ENCODE results near the gene SLC35E3. TPM values are rescaled to one million over a fixed set of nuclear protein-coding genes. Genes with fewer than 3 reads are reported as not detected.

Gene SLC35E3
- 1 to 10 TPM; 2.1 to 3.6 (median 2.9) TPM for polyA plus RNA-seq

GRCh38 chr12:68745904-68746571 lies at the start of gene SLC35E3:
SLC35E3 (plus strand) TSS chr12:68746176; CDS start chr12:68746378, 202 bp downstream.
- H3K27ac ChIP-seq (ENCODE audit: low read depth, low read length) = no peak within 1 kb of the TSS
- 0% methylated on average over 52 of the region's 52 CpGs for WGBS, 3 donors

DNA sequence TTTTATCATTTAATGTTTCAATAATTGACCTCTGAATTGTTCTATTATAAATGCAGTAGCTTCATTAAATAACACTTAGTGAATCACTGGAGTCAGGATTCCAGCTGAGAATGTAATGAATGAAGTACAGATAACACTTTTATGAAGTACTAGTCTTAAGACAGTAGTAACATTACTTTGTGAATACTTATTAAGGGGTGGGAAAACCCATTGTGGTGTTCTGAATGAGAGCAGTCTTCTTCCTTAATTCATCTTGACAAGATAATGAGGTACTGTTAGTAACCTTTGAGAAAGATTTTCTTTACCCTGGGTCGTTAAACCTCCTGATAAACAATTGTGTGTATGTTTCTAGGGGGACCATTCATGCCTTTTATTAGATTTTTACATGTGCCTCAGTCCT lies 46.5 kb upstream of the SLC35E3 start:
- 86 to 94% (median 93%) methylated on average over 1 of the region's 1 CpG for WGBS, 3 donors
- no peak overlapping the region for H3K27ac ChIP-seq (ENCODE audit: low read depth, low read length)

DNA sequence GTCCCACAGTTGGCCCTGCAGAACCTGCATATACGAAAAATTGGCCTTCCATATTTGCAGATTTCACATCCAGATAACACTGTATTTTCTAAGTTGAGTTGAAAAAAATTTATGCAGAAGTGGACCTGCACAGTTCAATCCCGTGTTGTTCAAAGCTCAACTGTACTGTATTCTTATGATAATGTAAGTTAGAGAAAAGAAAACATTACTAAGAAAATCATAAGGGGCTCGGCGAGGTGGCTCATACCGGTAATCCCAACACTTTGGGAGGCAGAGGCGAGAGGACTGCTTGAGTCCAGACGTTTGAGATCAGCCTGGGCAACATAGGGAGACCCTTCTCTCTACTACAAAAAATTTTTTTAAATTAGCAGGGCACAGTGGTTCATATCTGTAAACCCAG lies 18.2 kb upstream of the SLC35E3 start:
- H3K27ac ChIP-seq (ENCODE audit: low read depth, low read length) = no peak overlapping the region
- 90 to 95% (median 94%) methylated on average over 7 of the region's 7 CpGs for WGBS, 3 donors

DNA sequence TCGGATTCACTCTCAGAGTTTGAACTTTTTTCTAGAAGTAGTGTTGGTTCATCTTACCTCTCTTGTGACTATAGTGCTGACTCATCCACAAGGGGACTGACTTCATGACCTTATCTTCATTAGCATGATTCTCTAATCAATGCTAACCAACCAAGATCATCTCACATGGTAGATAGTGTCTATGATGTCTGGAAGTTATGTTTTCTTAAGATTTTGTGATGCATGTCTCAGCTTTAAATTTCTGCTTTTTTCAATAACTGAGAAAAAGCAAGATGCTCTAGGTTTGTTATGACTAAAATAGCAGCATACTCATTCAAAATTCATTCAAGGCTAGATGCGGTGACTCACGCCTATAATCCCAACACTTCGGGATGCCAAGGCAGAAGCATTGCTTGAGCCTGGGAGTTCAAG lies 12.3 kb upstream of the SLC35E3 start:
- H3K27ac ChIP-seq (ENCODE audit: low read depth, low read length) = no peak overlapping the region
- WGBS, 3 donors = 93 to 98% (median 97%) methylated on average over 4 of the region's 4 CpGs

DNA sequence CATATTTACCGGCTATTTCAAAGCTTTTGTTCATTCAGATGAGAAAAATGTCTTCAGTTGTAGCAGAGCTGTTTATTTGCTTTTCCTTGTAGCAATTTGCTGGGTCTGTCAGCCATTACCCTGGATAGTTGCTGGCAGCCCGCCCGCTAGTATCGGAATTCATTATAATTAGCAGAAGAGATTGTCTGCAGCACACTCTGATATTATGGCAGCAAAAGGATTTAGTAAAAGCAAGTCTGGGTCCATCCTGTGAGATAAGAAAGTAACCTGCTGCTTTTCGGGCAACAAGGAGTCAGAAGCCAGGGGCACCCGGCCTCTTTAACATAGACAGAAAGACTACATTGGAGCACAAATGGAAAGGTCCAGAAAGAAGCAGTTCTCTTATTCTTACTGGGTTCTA lies 6.1 kb upstream of the SLC35E3 start:
- WGBS, 3 donors = 88 to 90% (median 88%) methylated on average over 6 of the region's 6 CpGs
- no peak overlapping the region for H3K27ac ChIP-seq (ENCODE audit: low read depth, low read length)

- WGBS, 3 donors = 63 to 95% (median 77%) methylated on average over 2 of the region's 2 CpGs
- no peak overlapping the region for H3K27ac ChIP-seq (ENCODE audit: low read depth, low read length)
These were observed 2.6 kb upstream of the SLC35E3 start for GRCh38 chr12:68743356-68743755.

DNA sequence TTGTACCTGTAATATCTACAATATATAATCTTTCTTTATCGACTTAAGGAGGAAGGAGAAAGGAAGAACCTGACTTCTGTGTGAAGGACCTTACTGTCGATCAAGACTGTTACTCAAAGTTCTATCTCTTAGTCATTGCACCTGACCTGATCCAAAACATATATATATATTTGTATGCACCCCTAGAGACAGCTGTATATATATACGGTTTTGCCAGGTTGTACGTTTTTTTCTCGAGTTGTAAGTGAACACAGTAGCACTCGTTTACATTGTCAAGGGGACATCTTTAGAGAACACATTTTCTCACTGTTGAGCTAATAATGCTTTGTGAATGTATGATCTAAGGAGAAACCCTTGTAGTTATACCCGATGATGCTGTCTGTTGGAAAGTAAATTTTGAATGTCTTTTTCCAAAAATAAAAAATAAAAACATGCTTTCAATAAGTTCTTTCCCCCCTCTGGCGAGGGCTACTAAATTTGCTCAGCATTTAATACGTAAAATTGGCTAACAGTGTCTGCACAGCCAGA lies 536 bp upstream of the SLC35E3 start:
- WGBS, 3 donors = 35 to 41% (median 38%) methylated on average over 9 of the region's 9 CpGs
- H3K27ac ChIP-seq (ENCODE audit: low read depth, low read length) = no peak overlapping the region

DNA sequence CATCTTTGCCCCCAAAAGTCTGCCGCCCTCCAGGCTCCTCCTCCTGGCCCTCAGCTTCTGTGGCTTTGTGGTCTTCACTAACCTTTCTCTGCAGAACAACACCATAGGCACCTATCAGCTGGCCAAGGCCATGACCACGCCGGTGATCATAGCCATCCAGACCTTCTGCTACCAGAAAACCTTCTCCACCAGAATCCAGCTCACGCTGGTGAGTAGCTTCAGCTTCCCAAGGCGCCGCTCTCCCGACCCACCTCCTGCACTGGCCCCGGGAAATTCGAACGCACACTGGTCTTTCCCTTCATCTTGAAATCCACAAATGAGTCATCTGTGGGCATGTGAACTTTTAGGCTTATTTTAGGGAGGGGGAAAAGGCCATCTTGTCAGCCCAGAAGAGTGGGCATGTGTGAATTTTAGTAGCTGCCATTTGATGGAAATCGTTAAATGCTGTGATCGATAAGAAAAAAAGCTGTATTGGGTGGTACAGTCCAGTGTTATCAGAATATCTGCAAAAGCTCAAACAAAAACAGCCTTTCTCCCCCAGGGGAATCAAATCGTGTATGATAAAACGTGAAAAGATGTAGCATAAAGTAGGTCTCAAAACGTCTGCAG lies 700 bp downstream of the SLC35E3 start:
- no peak overlapping the region for H3K27ac ChIP-seq (ENCODE audit: low read depth, low read length)
- 3 to 6% (median 4%) methylated on average over 15 of the region's 15 CpGs for WGBS, 3 donors

GRCh38 chr12:68749443-68749842 lies 3.5 kb downstream of the SLC35E3 start:
- no peak overlapping the region for H3K27ac ChIP-seq (ENCODE audit: low read depth, low read length)
- 69 to 91% (median 81%) methylated on average over 3 of the region's 3 CpGs for WGBS, 3 donors

- WGBS, 3 donors = 83 to 93% (median 87%) methylated on average over 4 of the region's 4 CpGs
- H3K27ac ChIP-seq (ENCODE audit: low read depth, low read length) = no peak overlapping the region
These were observed 3.9 kb downstream of the SLC35E3 start for GRCh38 chr12:68749861-68750260.

DNA sequence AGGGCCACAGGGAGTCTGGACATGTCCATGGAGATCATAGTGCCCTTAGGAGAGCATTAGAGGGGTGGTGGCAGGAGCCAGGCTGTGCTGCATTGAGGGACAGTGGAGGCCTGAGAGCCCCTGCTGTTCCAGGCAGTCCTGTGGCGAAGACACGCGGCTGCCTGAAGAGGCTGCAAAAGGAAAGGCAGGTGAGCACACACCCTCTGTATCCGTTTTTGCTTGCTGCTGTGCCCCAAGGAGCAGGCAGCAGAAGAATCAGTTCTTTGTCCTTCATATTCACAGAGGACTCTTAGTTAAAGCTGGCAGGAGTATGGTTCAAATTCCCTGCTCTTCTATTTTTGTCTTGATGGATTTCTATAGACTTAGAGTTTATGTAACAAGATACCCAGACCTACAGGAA lies 4.5 kb downstream of the SLC35E3 start:
- no peak overlapping the region for H3K27ac ChIP-seq (ENCODE audit: low read depth, low read length)
- 75 to 89% (median 88%) methylated on average over 4 of the region's 4 CpGs for WGBS, 3 donors

GRCh38 chr12:68755536-68756243 lies 9.7 kb downstream of the SLC35E3 start:
- no peak overlapping the region for H3K27ac ChIP-seq (ENCODE audit: low read depth, low read length)
- WGBS, 3 donors = 89 to 97% (median 95%) methylated on average over 4 of the region's 4 CpGs

- WGBS, 3 donors = 82 to 94% (median 86%) methylated on average over 5 of the region's 5 CpGs
- no peak overlapping the region for H3K27ac ChIP-seq (ENCODE audit: low read depth, low read length)
These were observed 13.9 kb downstream of the SLC35E3 start for GRCh38 chr12:68759852-68760251.

DNA sequence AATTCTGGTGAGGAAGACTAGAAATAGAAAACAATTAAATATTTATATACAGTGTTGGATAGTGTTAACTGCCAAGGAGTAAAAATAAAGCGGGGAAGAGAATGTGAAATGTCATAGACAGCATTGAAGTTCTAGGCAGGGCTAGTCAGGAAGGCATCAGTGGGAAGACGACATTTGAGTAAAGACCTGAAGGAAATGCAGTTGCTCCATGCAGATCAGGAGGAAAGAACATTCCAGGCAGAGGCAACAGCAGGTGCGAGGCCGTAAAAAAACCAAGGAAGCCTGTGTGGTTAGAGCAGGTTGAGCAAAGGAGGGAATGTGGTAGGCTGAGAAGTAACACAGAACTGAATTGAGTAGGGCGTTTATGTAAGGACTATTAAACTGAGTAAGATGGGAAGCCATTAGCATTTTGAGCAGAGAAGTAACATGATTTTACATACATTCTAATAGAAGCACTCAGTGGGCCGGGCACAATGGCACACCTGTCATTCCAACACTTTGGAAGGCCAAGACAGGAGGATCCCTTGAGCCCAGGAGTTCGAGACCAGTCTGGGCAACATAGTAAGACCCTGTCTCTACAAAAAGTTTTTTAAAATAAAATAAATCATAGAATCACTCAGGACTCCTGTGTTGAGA lies 14.9 kb downstream of the SLC35E3 start:
- no peak overlapping the region for H3K27ac ChIP-seq (ENCODE audit: low read depth, low read length)
- WGBS, 3 donors = 89 to 96% (median 93%) methylated on average over 7 of the region's 7 CpGs

- WGBS, 3 donors = 93 to 97% (median 95%) methylated on average over 3 of the region's 3 CpGs
These were observed 15.5 kb downstream of the SLC35E3 start for GRCh38 chr12:68761442-68761812.

DNA sequence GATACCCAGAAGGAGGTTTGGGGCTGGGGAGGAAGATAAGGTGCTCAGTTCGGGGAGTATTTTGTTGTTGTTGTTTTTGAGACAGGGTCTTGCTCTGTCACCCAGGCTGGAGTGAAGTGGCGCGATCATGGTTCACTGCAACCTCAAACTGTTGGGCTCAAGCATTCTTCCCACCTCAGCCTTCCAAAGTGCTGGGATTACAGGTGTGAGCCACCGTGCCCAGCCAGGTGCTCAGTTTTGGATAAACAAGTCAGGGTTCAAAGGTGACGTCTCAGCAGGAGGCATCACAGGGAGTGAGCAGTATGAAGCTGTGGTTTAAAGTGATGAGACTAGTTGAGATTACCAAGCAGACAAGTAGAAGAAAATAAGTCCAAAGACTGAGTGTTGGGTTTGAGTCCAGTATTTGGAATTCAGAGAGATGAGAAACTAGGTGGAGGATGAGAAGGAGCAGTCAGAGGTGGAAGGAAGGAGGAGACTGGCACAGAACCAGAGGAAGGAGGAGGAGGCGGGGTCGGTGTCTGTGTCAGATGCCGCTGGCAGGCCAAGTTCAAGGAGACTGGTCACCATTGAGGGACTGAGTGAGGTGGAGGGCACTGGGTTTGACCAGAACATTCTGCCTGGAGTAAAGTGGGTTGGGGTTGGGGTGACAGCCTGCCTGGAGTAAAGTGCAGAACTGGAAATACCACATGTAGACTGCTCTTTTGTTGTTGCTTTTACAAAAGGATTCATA lies 16.1 kb downstream of the SLC35E3 start:
- WGBS, 3 donors = 82 to 90% (median 89%) methylated on average over 8 of the region's 8 CpGs
- no peak overlapping the region for H3K27ac ChIP-seq (ENCODE audit: low read depth, low read length)

More at GRCh38 chr12:68761442-68761812, 15.5 kb downstream of the SLC35E3 start:
- no peak overlapping the region for H3K27ac ChIP-seq (ENCODE audit: low read depth, low read length)

DNA sequence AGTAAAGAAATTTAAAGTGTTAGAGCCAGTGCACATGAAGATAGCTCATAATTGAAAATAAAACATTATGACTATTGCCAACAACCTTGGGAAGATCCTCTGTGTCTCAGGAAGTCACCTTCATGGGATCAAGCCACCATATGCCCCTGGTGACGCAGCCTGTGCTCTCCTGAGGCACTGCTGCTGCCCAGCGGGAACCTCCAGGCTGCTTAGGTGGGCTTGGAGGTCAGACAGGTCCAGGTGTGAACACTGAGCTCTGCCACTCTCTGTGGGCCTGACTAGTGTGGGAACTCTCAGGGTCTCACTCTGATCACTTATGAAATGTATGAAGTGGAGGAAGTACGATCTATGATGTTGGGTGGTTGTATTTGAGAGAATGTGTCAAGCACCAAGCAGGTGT lies 16.7 kb downstream of the SLC35E3 start:
- WGBS, 3 donors = 97 to 99% (median 99%) methylated on average over 3 of the region's 3 CpGs

DNA sequence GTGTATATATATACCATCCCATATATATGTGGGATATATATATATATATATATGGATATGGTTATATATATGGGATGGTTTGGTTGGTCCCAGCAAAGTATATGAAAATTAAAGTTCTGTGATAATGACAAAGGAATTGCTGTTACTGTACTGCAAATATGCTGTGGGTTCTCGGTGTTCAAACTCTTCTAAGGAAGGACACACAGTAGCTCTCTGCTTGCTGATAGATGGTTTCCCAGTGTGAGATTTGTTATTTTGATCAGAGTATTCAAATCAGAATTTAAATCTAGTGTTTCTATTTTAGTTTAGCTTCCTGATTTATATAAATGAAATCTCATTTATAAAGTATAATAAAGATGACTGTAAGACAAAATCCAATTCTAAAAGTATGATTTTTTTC lies 19.7 kb downstream of the SLC35E3 start:
- H3K27ac ChIP-seq (ENCODE audit: low read depth, low read length) = no peak overlapping the region
- WGBS, 3 donors = 97 to 100% (median 98%) methylated on average over 1 of the region's 1 CpG

More for the DNA sequence above, 16.7 kb downstream of the SLC35E3 start:
- no peak overlapping the region for H3K27ac ChIP-seq (ENCODE audit: low read depth, low read length)
